Skin of body (tissue), 2 donors: ENCODE results near the gene KATNBL1. TPM values are rescaled to one million over a fixed set of nuclear protein-coding genes. Genes with fewer than 3 reads are reported as not detected.
"Not testable (repeated sequence)": the region's sequence is repeated elsewhere in the genome, so short reads cannot be mapped to it uniquely, and the experiment has no call there.

Experiments used
- DNase-seq: peaks from one replicate; lab custom pipeline; 2025; lab: John Stamatoyannopoulos, UW
- total RNA-seq: library from RNA; depleted of rRNA; stranded (reverse); fragments of >200 nt; gene quantifications from one replicate; pipeline ENCODE4 v1.2.3, GENCODE V29; 2014

Gene KATNBL1
- total RNA-seq, 1 donor from 2014 or later = 71.0 TPM

GRCh38 chr15:34203305-34203704 is 6.6 kb downstream of the KATNBL1 start:
- DNase-seq = no peak

- DNase-seq = not testable (repeated sequence)
Measured at GRCh38 chr15:34193272-34193671, 16.6 kb downstream of the KATNBL1 start.

- DNase-seq = no peak
Measured at GRCh38 chr15:34188711-34189110, 21.2 kb downstream of the KATNBL1 start.

- no peak for DNase-seq
Measured at GRCh38 chr15:34185666-34186065, 24.2 kb downstream of the KATNBL1 start.

GRCh38 chr15:34182942-34183341 is 27.0 kb downstream of the KATNBL1 start:
- DNase-seq = no peak

GRCh38 chr15:34179234-34179633 is 30.7 kb downstream of the KATNBL1 start:
- no peak for DNase-seq

- not testable (repeated sequence) for DNase-seq
Measured at GRCh38 chr15:34165987-34166573, 43.8 kb downstream of the KATNBL1 start.

GRCh38 chr15:34161329-34161963 is 48.5 kb downstream of the KATNBL1 start:
- DNase-seq = no peak

GRCh38 chr15:34160735-34161134 is 49.2 kb downstream of the KATNBL1 start:
- DNase-seq = no peak

GRCh38 chr15:34158355-34158754 is 51.5 kb downstream of the KATNBL1 start:
- DNase-seq = no peak

GRCh38 chr15:34155859-34156258 is 54.0 kb downstream of the KATNBL1 start:
- no peak for DNase-seq

- DNase-seq = no peak
Measured at GRCh38 chr15:34154725-34155204, 55.1 kb downstream of the KATNBL1 start.

GRCh38 chr15:34147371-34148140 is 62.3 kb downstream of the KATNBL1 start:
- no peak for DNase-seq

GRCh38 chr15:34133511-34133910 is 76.4 kb downstream of the KATNBL1 start:
- no peak for DNase-seq

GRCh38 chr15:34132881-34133280 is 77.0 kb downstream of the KATNBL1 start:
- no peak for DNase-seq

- DNase-seq = no peak
Measured at GRCh38 chr15:34128898-34129297, 81.0 kb downstream of the KATNBL1 start.

GRCh38 chr15:34126522-34126921 is 83.4 kb downstream of the KATNBL1 start:
- no peak for DNase-seq

GRCh38 chr15:34125945-34126344 is 84.0 kb downstream of the KATNBL1 start:
- no peak for DNase-seq

- no peak for DNase-seq
Measured at GRCh38 chr15:34124651-34125050, 85.2 kb downstream of the KATNBL1 start.

GRCh38 chr15:34122771-34123183 is 87.1 kb downstream of the KATNBL1 start:
- DNase-seq = no peak

GRCh38 chr15:34121786-34122185 is 88.1 kb downstream of the KATNBL1 start:
- DNase-seq = not testable (repeated sequence)

GRCh38 chr15:34120420-34120819 is 89.5 kb downstream of the KATNBL1 start:
- DNase-seq = not testable (repeated sequence)
